GM12873 (cell line): Measurements from ENCODE around the gene FLRT1.

Experiments
- TF ChIP-seq, protein P1 (sequence below): IDR thresholded peaks from 2 replicates; pipeline ENCODE4 v1.5.1; 2012; ENCODE audit warnings: low read depth, mild to moderate bottlenecking, moderate library complexity, low read length, control low read depth; ENCODE audit not compliant: insufficient read depth; ENCODE audit errors: missing control alignments

The FLRT1 gene

DNA sequence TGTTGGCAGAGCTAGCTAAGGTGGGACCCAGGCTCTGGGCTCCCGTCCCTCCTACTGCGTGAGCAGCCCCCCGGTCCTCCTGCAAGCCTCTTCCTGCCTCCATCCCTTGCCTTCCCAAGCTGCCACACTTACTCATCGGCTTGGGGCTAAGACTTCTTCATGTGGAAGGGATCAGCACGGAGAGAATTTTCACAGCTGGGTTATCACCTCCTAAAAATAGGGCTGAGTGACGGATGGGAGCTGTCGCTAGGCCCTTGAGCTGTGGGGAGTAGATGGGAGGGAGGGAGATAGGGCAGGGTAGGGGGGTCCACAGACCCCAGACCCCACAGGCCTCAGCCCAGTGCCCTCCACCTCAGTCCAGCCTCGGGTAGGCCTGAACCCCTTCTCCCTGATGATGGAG is 41.0 kb downstream of the FLRT1 start:
- TF ChIP-seq, protein P1, sequence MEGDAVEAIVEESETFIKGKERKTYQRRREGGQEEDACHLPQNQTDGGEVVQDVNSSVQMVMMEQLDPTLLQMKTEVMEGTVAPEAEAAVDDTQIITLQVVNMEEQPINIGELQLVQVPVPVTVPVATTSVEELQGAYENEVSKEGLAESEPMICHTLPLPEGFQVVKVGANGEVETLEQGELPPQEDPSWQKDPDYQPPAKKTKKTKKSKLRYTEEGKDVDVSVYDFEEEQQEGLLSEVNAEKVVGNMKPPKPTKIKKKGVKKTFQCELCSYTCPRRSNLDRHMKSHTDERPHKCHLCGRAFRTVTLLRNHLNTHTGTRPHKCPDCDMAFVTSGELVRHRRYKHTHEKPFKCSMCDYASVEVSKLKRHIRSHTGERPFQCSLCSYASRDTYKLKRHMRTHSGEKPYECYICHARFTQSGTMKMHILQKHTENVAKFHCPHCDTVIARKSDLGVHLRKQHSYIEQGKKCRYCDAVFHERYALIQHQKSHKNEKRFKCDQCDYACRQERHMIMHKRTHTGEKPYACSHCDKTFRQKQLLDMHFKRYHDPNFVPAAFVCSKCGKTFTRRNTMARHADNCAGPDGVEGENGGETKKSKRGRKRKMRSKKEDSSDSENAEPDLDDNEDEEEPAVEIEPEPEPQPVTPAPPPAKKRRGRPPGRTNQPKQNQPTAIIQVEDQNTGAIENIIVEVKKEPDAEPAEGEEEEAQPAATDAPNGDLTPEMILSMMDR = no peak

DNA sequence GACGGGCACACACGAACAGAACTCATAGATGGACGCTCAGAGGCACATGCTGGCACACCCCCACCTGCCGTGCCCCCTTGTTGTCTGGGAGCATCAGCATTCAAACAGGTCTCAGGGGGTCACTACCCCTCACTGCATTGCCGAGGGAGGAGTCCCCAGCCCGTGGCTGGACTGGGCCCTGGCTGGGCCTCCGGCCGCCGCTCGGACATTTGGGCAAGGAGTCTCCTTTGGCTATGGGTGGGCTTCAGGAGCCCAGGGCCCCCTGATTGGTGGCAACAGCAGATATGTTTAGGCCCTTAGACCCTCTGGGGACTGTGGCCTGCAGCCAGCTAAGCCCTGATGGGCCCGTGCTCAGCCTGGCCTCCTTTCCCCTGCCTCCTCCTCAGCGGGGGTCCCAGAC is 41.9 kb downstream of the FLRT1 start:
- TF ChIP-seq, protein P1 = no peak

DNA sequence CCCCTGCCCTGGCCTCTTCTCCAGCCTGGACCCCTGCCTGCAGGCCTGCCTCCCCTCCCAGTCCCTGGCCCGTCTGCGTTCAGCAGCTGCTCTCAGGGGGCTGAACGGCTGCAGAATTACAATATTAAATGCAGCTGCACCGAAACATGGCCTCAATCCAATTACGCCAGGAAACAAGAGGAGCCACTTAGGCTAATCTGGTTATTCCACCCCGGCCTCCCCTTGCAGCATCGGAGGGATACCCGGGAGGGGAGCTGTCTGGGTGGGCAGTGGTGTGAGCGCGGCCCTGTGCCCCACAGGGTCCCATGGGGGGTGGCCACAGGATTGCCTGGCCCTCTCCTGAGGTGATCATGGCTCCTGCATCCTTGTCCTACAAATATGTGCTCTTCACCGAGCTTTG is 42.6 kb downstream of the FLRT1 start:
- TF ChIP-seq, protein P1 = no peak

DNA sequence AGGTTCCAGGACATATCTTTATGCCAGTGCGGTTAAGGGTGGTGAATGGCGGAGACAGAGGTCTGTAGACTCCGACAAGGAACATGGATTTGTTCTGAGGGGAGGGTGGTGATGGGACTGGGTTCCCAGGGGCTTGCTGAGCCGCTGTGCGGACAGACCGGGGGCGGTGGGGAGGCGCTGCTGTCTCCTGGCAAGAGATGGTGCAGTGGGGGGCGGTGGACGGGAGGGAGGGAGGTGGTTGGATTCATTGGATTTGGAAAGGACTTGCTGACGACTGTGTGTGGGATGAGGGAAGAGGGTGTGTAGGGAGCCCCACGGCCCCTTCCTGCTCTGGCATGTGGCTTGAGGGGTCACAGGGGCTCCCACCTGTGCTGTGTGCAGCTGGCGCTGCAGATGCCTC is 43.2 kb downstream of the FLRT1 start:
- TF ChIP-seq, protein P1 = no peak

DNA sequence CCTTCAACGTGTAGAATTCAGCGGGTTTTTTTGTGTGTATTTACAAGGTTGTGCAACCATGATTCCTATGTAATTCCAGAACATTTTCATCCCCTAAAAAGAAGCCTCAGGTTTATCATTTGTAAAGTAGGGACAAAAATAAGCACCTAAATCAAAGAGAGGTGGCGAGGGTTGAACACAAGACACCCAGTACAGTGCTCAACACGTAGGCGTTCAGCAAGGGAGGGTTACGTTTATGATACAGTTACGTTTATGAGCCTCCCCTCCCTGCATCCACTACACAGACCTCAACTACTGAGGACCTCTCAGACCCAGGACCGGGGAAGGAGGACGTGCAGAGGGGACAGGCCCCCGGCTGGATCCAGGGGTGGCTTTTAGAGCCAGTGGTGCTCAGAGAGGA is 44.7 kb downstream of the FLRT1 start:
- TF ChIP-seq, protein P1 = no peak

DNA sequence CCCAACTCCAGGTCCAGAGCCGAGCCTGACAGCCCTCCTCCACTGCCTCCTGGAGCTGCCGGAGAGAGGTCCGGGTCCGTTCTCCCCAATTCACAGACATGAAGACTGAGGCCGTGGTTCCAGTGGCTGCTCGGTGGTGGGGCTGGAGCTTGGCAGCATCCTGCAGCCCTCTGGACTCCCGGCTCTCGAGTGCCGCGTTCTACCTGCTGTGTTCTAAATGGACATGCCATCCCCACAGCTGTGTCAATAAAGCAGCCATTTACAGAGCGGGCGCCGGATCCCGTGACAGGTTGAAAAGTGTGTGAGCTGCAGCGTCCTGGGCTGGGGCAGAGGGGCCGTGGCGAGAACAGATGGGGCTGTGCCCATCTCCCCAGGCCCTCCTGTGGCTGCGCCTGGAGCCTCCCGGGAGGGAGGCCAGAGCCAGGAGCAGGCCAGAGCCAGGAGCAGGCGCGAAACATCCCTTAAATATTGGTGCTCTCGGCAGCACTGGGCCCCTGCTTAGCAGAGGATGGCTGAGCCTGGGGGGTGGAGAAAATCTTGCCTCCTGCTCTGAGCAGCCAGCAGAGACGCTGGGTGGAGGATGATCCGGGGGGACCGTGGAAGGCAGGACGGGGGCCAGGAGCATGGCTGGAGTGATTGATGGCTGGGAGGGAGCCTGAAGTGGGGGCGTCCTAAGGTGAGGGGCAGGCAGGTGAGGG is 46.2 kb downstream of the FLRT1 start:
- TF ChIP-seq, protein P1 = no peak

DNA sequence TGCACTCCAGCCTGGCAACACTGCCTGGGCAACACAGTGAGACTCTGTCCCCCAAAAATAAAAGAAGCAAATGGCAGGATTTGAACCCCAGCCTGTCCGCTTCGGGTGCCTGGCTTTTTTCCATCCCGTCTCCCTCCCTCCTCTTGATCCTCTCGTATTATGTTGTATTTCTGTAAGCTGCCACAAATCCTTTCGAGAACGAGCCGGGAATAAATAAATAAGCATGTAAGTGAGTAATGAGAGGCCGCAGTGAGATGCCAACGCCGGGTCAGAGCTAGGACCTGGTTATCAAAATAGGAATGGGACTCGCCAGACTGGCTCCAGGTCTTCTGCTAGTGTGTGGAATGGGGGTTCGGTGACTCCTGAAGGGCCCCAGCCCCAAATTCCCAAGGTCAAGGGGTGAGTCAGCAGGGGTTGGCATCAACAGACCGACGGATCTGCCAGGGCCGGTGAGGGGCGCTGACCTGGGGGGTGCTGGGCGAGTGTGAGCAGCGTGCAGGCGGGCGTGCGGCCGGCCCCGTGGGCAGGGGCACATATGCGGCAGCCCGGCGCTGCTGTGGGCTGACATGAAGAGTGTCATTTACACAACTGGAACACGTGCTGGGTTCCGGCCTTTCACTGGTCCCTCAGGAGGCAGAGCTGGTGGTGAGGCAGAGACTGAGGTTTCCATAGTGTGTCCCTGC is 47.8 kb downstream of the FLRT1 start:
- TF ChIP-seq, protein P1 = no peak
